ENCODE results near the gene CCNE1.

DNA sequence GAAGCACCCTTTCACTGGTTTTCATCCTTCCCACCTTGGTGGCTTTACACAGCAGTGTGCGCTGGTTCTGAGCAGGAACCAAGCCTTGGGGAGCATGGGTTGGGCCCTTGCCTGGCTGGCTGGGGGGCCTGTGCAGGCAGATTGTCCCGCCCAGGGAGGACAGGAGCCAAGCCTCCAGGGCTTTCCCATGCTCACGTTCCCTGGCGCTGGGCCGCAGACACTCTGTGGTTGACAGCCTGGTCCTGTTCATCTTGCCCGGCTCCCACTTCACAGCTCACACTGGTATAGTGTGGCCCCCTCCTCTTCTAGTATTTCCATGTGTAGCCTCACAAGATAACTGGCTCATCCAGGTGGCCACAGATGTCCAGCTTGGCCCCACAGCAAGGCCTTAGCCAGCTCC lies 4.6 kb upstream of the CCNE1 start:
- TF ChIP-seq POLR2AphosphoS5 (IDR thresholded peaks at IDR 0.05; ENCODE audit: low read depth, low read length), result no peak
- TF ChIP-seq, protein P1, sequence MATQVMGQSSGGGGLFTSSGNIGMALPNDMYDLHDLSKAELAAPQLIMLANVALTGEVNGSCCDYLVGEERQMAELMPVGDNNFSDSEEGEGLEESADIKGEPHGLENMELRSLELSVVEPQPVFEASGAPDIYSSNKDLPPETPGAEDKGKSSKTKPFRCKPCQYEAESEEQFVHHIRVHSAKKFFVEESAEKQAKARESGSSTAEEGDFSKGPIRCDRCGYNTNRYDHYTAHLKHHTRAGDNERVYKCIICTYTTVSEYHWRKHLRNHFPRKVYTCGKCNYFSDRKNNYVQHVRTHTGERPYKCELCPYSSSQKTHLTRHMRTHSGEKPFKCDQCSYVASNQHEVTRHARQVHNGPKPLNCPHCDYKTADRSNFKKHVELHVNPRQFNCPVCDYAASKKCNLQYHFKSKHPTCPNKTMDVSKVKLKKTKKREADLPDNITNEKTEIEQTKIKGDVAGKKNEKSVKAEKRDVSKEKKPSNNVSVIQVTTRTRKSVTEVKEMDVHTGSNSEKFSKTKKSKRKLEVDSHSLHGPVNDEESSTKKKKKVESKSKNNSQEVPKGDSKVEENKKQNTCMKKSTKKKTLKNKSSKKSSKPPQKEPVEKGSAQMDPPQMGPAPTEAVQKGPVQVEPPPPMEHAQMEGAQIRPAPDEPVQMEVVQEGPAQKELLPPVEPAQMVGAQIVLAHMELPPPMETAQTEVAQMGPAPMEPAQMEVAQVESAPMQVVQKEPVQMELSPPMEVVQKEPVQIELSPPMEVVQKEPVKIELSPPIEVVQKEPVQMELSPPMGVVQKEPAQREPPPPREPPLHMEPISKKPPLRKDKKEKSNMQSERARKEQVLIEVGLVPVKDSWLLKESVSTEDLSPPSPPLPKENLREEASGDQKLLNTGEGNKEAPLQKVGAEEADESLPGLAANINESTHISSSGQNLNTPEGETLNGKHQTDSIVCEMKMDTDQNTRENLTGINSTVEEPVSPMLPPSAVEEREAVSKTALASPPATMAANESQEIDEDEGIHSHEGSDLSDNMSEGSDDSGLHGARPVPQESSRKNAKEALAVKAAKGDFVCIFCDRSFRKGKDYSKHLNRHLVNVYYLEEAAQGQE (IDR thresholded peaks at IDR 0.05; ENCODE audit: insufficient read depth in 1 of 2, low read depth in 2 of 2, low read length in 2 of 2), result no peak
- no peak for TF ChIP-seq TAF1 (IDR thresholded peaks at IDR 0.05; ENCODE audit: borderline replicate concordance, insufficient read depth, low read length)
- no peak for TF ChIP-seq FOXP2 (optimal IDR thresholded peaks at IDR 0.05; ENCODE audit: borderline replicate concordance, extremely low read depth, extremely low read length, insufficient read depth)
- no peak for TF ChIP-seq SIN3A (IDR thresholded peaks at IDR 0.05; ENCODE audit: borderline replicate concordance, insufficient read depth, low read length)

Data from PFSK-1 (cell line).